ENCODE results near the gene EED.

The EED gene

DNA sequence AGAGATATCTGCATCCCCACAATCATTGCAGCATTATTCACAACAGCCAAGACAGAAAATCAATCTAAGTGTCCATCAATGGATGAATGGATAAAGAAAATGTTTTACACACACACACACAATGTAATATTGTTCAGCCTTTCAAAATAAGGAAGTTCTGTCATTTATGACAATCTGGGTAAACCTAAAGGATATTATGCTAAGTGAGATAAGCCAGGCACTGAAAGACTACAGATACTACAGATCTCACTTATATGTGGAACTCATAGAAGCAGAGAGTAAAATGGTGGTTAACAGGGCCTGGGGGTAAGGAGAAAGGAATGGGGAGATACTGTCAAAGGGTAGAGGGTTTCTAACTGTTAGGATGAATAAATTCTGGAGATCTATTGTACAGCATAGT is 36.0 kb upstream of the EED start:
- Histone ChIP-seq H3K4me3 (ENCODE audit: low read length) (no peak overlapping the region), H3F3A (ENCODE audit: control insufficient read depth, insufficient read depth) (no peaks in the 10 kb centered on the region), H3K36me3 (ENCODE audit: control insufficient read depth, low read length) (no peaks in the 10 kb centered on the region), H3K79me2 (ENCODE audit: control insufficient read depth, low read length) (no peaks in the 10 kb centered on the region), H3K27me3 (ENCODE audit: control insufficient read depth, low read length) (no peaks in the 10 kb centered on the region), H3K4me1 (ENCODE audit: control insufficient read depth, low read length) (peaks cover 14% of the 10 kb centered on the region), H3K9me2 (replicated peaks; ENCODE audit: control insufficient read depth, low read length) (no peaks in the 10 kb centered on the region), H3K4me2 (ENCODE audit: low read length) (no peak overlapping the region), H3K27ac (ENCODE audit: low read depth, low read length) (no peak overlapping the region), H3K9me3 (ENCODE audit: control insufficient read depth, insufficient read depth, low read length) (no peaks in the 10 kb centered on the region), H4K20me1 (ENCODE audit: control insufficient read depth, insufficient read depth, low read depth, low read length) (no peaks in the 10 kb centered on the region)
- no peak for TF ChIP-seq EZH2phosphoT487 (IDR thresholded peaks at IDR 0.05; ENCODE audit: borderline replicate concordance, low read length)
- TF ChIP-seq, protein P1, sequence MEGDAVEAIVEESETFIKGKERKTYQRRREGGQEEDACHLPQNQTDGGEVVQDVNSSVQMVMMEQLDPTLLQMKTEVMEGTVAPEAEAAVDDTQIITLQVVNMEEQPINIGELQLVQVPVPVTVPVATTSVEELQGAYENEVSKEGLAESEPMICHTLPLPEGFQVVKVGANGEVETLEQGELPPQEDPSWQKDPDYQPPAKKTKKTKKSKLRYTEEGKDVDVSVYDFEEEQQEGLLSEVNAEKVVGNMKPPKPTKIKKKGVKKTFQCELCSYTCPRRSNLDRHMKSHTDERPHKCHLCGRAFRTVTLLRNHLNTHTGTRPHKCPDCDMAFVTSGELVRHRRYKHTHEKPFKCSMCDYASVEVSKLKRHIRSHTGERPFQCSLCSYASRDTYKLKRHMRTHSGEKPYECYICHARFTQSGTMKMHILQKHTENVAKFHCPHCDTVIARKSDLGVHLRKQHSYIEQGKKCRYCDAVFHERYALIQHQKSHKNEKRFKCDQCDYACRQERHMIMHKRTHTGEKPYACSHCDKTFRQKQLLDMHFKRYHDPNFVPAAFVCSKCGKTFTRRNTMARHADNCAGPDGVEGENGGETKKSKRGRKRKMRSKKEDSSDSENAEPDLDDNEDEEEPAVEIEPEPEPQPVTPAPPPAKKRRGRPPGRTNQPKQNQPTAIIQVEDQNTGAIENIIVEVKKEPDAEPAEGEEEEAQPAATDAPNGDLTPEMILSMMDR (IDR thresholded peaks at IDR 0.05; ENCODE audit: low read depth, low read length, poor library complexity, severe bottlenecking) = no peak

DNA sequence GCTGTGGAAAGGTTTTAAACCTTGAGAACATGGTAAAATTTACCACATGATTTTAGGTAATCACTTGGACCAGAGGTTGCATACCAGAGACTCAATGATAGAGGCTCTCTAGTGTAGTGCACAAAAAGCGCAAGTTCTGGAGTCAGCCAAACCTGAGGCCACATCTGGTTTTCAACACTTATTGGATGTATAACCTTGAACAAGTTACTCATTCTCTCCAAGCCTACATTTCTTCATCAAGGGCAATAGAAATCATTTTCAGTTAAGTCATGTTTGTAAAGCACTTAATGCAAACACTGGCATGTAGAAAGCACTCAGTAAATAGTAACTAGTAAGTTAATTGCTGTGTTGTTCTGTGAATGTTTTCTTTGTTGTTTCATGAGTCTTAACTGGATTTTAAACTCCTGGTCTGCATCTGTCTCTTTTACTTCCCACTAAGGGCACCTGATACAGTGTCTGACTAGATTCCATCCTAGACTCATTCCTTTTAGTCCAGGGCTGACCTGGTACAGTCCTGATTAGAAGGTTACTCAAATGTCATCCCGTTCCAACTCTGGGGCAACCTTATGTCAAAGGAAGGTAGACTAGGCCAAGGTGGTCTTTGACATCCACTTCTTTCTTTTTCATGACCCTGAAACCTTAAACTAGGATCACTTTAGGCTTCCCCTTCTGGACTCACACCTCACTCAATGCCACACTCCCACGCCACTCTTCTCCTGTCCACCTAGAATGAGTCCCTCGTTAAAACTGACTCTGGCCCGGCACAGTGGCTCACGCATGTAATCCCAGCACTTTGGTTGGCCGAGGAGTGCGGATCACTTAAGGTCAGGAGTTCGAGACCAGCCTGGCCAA is 34.5 kb upstream of the EED start:
- Histone ChIP-seq H3K36me3 (ENCODE audit: control insufficient read depth, low read length) (no peaks in the 10 kb centered on the region), H3K27ac (ENCODE audit: low read depth, low read length) (no peak overlapping the region), H3K4me2 (ENCODE audit: low read length) (no peak overlapping the region), H3K4me3 (ENCODE audit: low read length) (no peak overlapping the region), H3K9me3 (ENCODE audit: control insufficient read depth, insufficient read depth, low read length) (no peaks in the 10 kb centered on the region), H3K9me2 (replicated peaks; ENCODE audit: control insufficient read depth, low read length) (no peaks in the 10 kb centered on the region), H3K4me1 (ENCODE audit: control insufficient read depth, low read length) (no peaks in the 10 kb centered on the region), H3F3A (ENCODE audit: control insufficient read depth, insufficient read depth) (no peaks in the 10 kb centered on the region), H3K79me2 (ENCODE audit: control insufficient read depth, low read length) (no peaks in the 10 kb centered on the region), H3K27me3 (ENCODE audit: control insufficient read depth, low read length) (no peaks in the 10 kb centered on the region), H4K20me1 (ENCODE audit: control insufficient read depth, insufficient read depth, low read depth, low read length) (no peaks in the 10 kb centered on the region)
- TF ChIP-seq EZH2phosphoT487 (IDR thresholded peaks at IDR 0.05; ENCODE audit: borderline replicate concordance, low read length) = no peak
- TF ChIP-seq, protein P1 (IDR thresholded peaks at IDR 0.05; ENCODE audit: low read depth, low read length, poor library complexity, severe bottlenecking) = no peak

DNA sequence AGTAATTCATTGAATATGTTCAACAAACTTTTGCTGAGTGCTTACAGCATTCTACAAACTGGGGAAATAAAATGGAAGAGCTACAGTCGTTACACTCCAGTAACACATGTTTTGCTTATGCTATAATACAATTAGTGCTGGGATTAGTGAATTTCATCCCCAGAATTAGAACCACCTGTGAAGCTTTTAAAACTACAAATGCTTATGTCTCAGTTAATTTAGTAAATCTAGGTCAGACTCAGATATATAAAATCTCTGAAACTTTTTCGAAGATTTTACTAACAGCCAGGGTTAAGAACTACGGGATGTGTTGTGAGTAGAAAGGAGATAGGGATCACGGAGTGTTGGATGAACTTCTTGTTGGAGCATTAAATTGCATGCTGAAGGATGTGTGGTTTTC is 33.7 kb upstream of the EED start:
- no peak for TF ChIP-seq EZH2phosphoT487 (IDR thresholded peaks at IDR 0.05; ENCODE audit: borderline replicate concordance, low read length)
- TF ChIP-seq, protein P1 (IDR thresholded peaks at IDR 0.05; ENCODE audit: low read depth, low read length, poor library complexity, severe bottlenecking) = no peak
- H3K4me2 ChIP-seq (ENCODE audit: low read length) = no peak overlapping the region
- H3K4me3 ChIP-seq (ENCODE audit: low read length) = no peak overlapping the region
- H4K20me1 ChIP-seq (ENCODE audit: control insufficient read depth, insufficient read depth, low read depth, low read length) = no peaks in the 10 kb centered on the region
- no peaks in the 10 kb centered on the region for H3F3A ChIP-seq (ENCODE audit: control insufficient read depth, insufficient read depth)
- H3K79me2 ChIP-seq (ENCODE audit: control insufficient read depth, low read length) = no peaks in the 10 kb centered on the region
- H3K9me2 ChIP-seq (replicated peaks; ENCODE audit: control insufficient read depth, low read length) = no peaks in the 10 kb centered on the region
- no peaks in the 10 kb centered on the region for H3K36me3 ChIP-seq (ENCODE audit: control insufficient read depth, low read length)
- no peak overlapping the region for H3K27ac ChIP-seq (ENCODE audit: low read depth, low read length)
- H3K27me3 ChIP-seq (ENCODE audit: control insufficient read depth, low read length) = no peaks in the 10 kb centered on the region
- H3K4me1 ChIP-seq (ENCODE audit: control insufficient read depth, low read length) = no peaks in the 10 kb centered on the region
- H3K9me3 ChIP-seq (ENCODE audit: control insufficient read depth, insufficient read depth, low read length) = no peaks in the 10 kb centered on the region

Measured in DOHH2 (cell line).